Stimulated activated naive B cell treated with anti-CD40 and anti-IgM and Interleukin-4, amounts not matched to agents 10 μg/mL and 1 μg/mL and 100 μg/mL, for 72 hours (primary cell): ENCODE data around the gene MTCL3.

Experiments
- ATAC-seq, 2 donors: fragments of 150-1000 bp; cut with Tn5 transposase; replicated peaks; 2 replicates each; pipeline ENCODE4 v1.10.0; 2021; ENCODE audit warnings: moderate library complexity in 1 of 2
- DNase-seq: peaks from one replicate; pipeline ENCODE4 v3.0.0; 2021
- H3K27ac Mint-ChIP-seq: one replicate; pipeline ENCODE4 v1.8.0; 2022; ENCODE audit warnings: mild to moderate bottlenecking, mixed read lengths
- H3K27me3 Mint-ChIP-seq, 2 donors: one replicate each; pipeline ENCODE4 v1.8.0; 2022; ENCODE audit warnings: mixed read lengths in 2 of 2
- H3K36me3 Mint-ChIP-seq, 2 donors: one replicate each; pipeline ENCODE4 v1.8.0; 2022; ENCODE audit warnings: mixed read lengths in 2 of 2, mild to moderate bottlenecking in 1 of 2
- H3K4me1 Mint-ChIP-seq, 2 donors: one replicate each; pipeline ENCODE4 v1.8.0; 2022; ENCODE audit warnings: mixed read lengths in 2 of 2, mild to moderate bottlenecking in 1 of 2
- H3K4me3 Mint-ChIP-seq, 2 donors: one replicate each; pipeline ENCODE4 v1.8.0; 2022; ENCODE audit warnings: mild to moderate bottlenecking in 2 of 2, mixed read lengths in 2 of 2, moderate library complexity in 1 of 2
- H3K9me3 Mint-ChIP-seq, 2 donors: one replicate each; pipeline ENCODE4 v1.8.0; 2022; ENCODE audit warnings: mixed read lengths in 2 of 2, mild to moderate bottlenecking in 1 of 2

MTCL3 gene

DNA sequence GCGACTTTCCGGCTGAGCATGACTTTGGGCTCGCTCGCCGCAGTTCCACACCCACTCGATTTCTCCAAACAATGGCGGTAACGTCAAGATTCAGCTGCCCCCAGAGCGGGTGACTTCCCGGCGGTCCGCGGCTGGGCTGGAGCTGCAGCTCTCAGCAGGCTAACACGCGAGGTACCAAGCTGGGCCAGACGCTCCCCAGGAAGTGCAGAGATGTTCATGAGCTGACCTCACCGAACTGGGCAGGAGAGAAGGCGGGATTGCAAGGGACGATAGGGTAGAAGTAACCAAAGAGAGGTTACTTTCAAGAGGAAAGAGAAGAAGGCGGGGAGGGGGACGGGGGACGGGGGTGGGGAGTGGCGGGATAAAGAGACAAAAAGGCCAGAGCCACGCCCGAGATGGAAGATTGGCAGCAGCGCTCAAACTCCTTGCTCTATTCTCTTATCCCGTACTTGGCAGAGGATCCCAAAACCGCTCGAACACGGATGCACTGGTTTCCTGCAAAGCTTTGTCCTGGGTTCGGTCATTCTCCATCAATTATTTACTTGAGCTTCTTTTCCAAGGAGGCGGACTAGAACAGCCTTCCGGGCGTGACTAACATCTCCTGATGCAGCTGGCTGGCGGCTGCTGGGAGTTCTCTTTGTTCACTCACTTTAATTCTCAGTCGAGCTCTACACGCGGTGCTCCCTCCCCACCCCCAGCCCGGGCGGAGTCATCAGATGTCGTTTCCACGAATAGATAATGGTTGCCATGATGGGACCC, at the start of gene MTCL3:
Gene MTCL3, minus strand, starts transcription at position 626 of the 759 bp plus-strand sequence.
- ATAC-seq (no peak), DNase-seq (no peak)
- peak within 1 kb of the TSS; percentile 54 to 70 for H3K4me3 Mint-ChIP-seq
- H3K27ac Mint-ChIP-seq, result peak within 1 kb of the TSS; percentile 2
- peaks cover 22 to 36% of the 10 kb centered on the region in 2 donors for H3K4me1 Mint-ChIP-seq
- H3K27me3 Mint-ChIP-seq, result peaks cover 49 to 56% of the 10 kb centered on the region in 2 donors
- H3K36me3 Mint-ChIP-seq, result peaks cover 0 to 2% of the 10 kb centered on the region in 2 donors
- H3K9me3 Mint-ChIP-seq, result no peaks in the 10 kb centered on the region

DNA sequence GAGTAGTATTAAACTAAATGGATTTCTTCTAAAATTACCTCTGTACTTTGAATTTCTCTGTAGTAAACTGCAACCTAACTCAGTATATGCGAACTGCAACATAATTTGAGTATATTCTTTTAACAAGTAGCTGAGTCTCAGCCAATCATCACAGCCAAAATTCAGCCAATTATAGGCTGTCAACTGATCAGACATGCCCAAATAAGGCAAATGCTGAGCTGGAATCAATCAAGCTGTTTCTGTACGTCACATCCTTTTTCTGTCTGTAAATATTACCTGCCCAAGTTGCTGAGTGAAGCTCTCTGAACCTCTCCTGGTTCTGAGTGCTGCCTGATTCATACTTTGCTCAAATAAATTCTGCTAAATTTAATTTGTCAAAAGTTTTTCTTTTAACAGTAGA, 48.3 kb upstream of the MTCL3 start:
- ATAC-seq (no peak), DNase-seq (no peak)
- no peak overlapping the region for H3K27ac Mint-ChIP-seq
- peaks cover 9 to 11% of the 10 kb centered on the region in 2 donors for H3K4me1 Mint-ChIP-seq
- no peaks in the 10 kb centered on the region for H3K9me3 Mint-ChIP-seq
- H3K36me3 Mint-ChIP-seq, result no peaks in the 10 kb centered on the region
- H3K4me3 Mint-ChIP-seq, result no peak overlapping the region
- H3K27me3 Mint-ChIP-seq, result peaks cover 4 to 5% of the 10 kb centered on the region in 2 donors

DNA sequence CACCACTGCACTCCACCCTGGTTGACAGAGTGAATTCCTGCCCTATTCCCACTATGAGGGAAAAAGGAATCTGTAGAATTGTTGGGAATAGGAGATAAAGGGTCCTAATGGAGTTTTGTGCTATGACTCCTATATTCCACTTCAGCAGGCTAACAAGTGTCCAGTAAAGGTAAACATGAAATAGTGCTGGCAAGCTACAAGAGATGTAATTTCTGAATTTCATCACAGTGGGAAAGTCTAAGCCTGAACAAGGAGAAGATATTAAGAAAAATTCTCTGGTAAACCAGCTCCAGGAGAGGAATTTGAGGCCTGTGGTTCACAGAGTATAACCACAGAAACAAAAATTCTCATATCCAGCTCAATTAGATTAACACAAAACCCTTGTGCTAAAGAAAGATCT, 47.5 kb upstream of the MTCL3 start:
- Mint-ChIP-seq H3K27ac (no peak overlapping the region), H3K36me3 (no peaks in the 10 kb centered on the region), H3K4me1 (peaks cover 9 to 11% of the 10 kb centered on the region in 2 donors), H3K27me3 (peaks cover 5 to 6% of the 10 kb centered on the region in 2 donors), H3K4me3 (no peak overlapping the region), H3K9me3 (no peaks in the 10 kb centered on the region)
- DNase-seq (no peak), ATAC-seq (no peak)

DNA sequence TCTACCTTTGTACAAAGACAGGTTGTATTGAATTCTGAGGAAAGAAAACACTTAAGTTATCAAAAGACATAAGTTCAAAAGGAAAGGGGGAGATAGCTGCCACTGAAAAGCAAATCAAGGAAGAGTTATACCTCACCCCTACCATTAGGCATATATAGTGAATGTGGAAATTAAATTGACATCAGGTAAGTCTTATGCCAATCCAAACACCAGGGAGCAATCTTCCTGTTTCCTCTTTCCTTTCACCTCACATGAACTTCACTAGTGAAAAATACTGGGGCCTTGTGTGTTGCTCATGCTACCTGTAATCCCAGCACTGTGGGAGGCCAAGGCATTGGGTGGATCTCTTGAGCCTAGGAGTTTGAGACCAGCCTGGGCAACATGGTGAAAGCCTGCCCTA, 47.0 kb upstream of the MTCL3 start:
- ATAC-seq (no peak), DNase-seq (no peak)
- Mint-ChIP-seq H3K27me3 (peaks cover 6% of the 10 kb centered on the region in 2 donors), H3K9me3 (no peaks in the 10 kb centered on the region), H3K36me3 (no peaks in the 10 kb centered on the region), H3K4me1 (peaks cover 6 to 8% of the 10 kb centered on the region in 2 donors), H3K4me3 (no peak overlapping the region), H3K27ac (no peak overlapping the region)

DNA sequence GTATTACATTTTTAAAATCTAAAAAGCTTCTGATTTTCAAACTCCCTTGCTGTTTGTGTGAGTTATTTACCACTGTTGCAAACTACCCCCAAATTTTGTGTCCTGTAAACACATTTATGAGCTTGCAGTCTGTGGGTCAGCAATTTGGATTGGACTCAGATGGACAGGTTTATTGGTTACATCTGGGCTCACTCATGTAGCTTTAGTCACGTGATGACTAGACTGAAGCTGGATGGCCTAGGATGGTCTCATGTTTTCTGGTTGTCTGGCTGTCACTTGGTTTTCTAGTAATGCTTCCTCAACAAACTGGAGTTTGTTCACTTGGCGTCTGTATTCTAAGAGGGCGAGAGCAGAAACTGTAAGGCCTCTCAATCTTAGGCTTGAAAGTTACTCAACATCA, 45.6 kb upstream of the MTCL3 start:
- peaks cover 6 to 11% of the 10 kb centered on the region in 2 donors for H3K27me3 Mint-ChIP-seq
- H3K4me1 Mint-ChIP-seq, result no peaks in the 10 kb centered on the region
- ATAC-seq (no peak), DNase-seq (no peak)
- H3K9me3 Mint-ChIP-seq, result no peaks in the 10 kb centered on the region
- H3K4me3 Mint-ChIP-seq, result no peak overlapping the region
- no peak overlapping the region for H3K27ac Mint-ChIP-seq
- no peaks in the 10 kb centered on the region for H3K36me3 Mint-ChIP-seq

DNA sequence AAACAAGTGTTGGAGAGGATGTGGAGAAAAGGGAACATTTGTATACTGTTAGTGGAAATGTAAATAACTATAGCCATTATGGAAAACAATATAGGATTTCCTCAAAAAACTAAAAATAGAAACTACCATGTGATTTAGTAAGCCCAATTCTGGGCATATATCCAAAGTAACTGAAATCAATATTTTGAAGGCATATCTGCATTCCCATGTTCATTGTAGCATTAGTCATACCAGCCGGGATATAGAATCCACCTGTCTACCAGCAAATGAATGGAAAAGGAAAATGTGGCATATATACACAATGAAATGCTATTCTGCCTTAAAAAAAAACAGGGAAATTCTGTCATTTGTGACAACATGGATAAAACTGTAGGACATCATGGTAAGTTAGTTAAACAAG, 42.5 kb upstream of the MTCL3 start:
- peaks cover 6 to 24% of the 10 kb centered on the region in 2 donors for H3K27me3 Mint-ChIP-seq
- H3K27ac Mint-ChIP-seq, result no peak overlapping the region
- no peaks in the 10 kb centered on the region for H3K9me3 Mint-ChIP-seq
- H3K4me1 Mint-ChIP-seq, result no peaks in the 10 kb centered on the region
- ATAC-seq (no peak), DNase-seq (no peak)
- H3K36me3 Mint-ChIP-seq, result no peaks in the 10 kb centered on the region
- H3K4me3 Mint-ChIP-seq, result no peak overlapping the region

DNA sequence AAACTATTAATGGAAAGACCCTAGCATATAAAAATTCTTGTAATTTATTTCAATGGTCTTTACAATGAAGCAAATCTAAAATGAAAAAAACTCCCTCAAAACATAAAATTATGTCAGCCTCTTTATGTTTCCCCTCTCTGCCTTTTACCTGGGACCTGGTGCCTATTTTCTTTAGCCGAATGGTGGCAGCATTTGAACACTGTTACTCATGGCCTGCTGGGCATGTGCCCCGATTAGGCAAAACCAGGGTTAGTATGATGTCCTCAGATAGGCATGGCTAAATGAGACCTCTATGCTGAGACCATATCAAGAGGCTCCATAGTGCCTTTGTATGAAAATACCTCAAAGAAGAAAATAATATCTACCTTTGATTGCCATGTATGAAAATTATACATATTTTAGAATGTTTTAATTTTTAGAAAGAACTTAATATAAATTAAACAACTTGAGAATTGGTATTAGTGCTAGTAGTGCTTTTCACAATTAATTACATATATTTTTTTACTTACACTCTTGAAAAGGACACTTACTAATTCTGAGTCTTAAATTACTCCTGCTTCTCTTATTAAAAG, 35.4 kb upstream of the MTCL3 start:
- Mint-ChIP-seq H3K36me3 (no peaks in the 10 kb centered on the region), H3K9me3 (no peaks in the 10 kb centered on the region), H3K27ac (no peak overlapping the region), H3K27me3 (peaks cover 15 to 54% of the 10 kb centered on the region in 2 donors), H3K4me1 (no peaks in the 10 kb centered on the region), H3K4me3 (no peak overlapping the region)
- DNase-seq, result no peak
- peak; percentile 33 to 57 for ATAC-seq

DNA sequence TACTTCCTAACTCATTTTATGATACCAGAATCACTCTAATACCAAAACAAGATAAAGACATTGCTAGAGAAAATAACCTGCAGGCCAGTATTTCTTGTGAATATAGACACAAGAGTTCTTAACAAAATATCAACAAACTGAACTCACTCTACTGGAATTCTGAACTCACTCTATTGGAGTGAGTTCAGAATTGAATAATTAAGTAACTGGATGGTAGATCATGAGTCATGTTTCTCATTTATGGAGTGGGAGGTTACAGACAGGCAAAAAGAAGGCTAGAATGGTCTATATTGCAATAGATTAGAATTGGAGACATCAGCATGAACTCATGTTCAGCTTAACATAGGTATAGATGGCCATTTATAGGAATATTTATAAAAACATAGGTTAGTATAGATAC, 31.3 kb upstream of the MTCL3 start:
- H3K4me1 Mint-ChIP-seq, result no peaks in the 10 kb centered on the region
- H3K36me3 Mint-ChIP-seq, result no peaks in the 10 kb centered on the region
- H3K27ac Mint-ChIP-seq, result no peak overlapping the region
- peaks cover 17 to 37% of the 10 kb centered on the region in 2 donors for H3K27me3 Mint-ChIP-seq
- ATAC-seq (no peak), DNase-seq (no peak)
- H3K9me3 Mint-ChIP-seq, result no peaks in the 10 kb centered on the region
- no peak overlapping the region for H3K4me3 Mint-ChIP-seq

DNA sequence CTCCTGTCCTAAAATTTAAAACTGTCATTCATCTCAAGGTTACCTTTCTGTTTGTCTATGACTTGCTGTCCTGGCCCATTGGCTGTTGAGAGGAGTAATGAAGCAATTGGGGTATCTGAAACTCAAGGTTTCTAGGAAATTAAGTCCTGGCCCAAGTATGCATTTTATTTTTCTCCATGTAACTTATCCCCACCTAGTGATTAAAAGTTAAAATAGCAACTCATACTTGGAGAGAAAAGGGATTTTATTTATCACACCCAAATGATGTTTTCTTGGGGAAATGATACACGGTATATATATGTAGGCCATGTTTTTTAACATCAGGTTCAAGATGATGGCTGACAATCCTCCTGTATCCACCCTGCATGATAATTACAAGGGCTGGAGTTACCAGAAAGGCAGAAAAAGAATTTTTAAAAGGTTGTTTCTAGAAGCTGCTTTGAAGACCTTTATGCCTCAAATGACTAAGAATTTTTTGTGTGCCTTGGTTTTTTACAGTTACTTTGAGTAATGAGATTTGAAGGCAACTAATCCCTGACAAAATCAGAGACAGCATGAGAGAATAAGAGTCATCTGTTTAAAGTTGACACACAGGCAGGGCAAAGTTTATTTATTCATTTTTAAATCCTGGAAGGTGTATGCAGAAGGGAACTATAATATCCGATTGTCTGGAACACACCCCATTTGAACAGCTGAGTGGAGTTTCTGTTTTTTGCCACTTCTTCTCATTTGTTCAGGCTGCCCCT, 28.9 kb upstream of the MTCL3 start:
- ATAC-seq (no peak), DNase-seq (no peak)
- no peaks in the 10 kb centered on the region for H3K9me3 Mint-ChIP-seq
- H3K27me3 Mint-ChIP-seq, result peaks cover 21 to 37% of the 10 kb centered on the region in 2 donors
- H3K4me1 Mint-ChIP-seq, result no peaks in the 10 kb centered on the region
- no peak overlapping the region for H3K27ac Mint-ChIP-seq
- H3K36me3 Mint-ChIP-seq, result no peaks in the 10 kb centered on the region
- H3K4me3 Mint-ChIP-seq, result no peak overlapping the region

DNA sequence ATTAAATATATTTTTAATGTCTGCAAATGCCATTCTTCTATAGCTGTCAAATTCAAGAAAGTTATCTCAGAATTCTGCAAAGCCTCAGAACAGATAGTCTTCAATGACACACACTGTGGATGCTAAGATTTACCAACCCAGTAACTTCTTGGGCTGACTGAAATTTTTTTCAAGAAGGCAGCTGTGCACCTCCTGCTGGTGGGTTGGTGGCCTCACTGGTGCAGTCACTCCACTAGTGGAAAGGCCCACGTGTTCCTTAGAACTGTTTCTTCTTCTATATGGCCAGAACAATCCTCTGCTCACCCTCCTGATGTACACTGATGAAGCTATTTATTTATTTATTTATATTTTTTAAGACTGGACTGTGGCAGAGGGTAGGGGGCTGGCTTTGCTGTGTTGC, 28.1 kb upstream of the MTCL3 start:
- H3K9me3 Mint-ChIP-seq, result no peaks in the 10 kb centered on the region
- DNase-seq (no peak), ATAC-seq (peak; percentile 53 to 64)
- no peak overlapping the region for H3K4me3 Mint-ChIP-seq
- no peaks in the 10 kb centered on the region for H3K36me3 Mint-ChIP-seq
- H3K27me3 Mint-ChIP-seq, result peaks cover 21 to 35% of the 10 kb centered on the region in 2 donors
- H3K27ac Mint-ChIP-seq, result no peak overlapping the region
- no peaks in the 10 kb centered on the region for H3K4me1 Mint-ChIP-seq

DNA sequence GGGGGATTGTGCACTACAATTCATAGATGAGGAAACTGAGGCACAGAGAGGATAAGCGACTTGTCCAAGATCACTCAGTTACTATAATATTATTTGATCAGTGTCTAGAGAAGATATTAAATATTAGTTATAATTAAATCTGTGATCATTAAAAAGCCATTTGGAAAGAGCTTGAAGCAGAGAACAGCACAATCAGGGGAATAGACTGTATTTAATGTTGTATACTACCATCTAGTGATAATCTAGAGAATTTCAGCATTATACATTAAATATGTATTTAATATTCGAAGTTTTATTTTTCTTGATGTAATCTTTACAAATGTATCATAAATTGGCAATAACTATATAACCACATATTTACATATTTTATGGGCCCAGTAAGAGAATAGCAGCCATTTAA, 20.1 kb upstream of the MTCL3 start:
- Mint-ChIP-seq H3K4me1 (no peaks in the 10 kb centered on the region), H3K36me3 (no peaks in the 10 kb centered on the region), H3K4me3 (no peak overlapping the region), H3K27me3 (peaks cover 5 to 10% of the 10 kb centered on the region in 2 donors), H3K9me3 (no peaks in the 10 kb centered on the region), H3K27ac (no peak overlapping the region)
- no peak for DNase-seq
- ATAC-seq, result peak; percentile 39 to 41

DNA sequence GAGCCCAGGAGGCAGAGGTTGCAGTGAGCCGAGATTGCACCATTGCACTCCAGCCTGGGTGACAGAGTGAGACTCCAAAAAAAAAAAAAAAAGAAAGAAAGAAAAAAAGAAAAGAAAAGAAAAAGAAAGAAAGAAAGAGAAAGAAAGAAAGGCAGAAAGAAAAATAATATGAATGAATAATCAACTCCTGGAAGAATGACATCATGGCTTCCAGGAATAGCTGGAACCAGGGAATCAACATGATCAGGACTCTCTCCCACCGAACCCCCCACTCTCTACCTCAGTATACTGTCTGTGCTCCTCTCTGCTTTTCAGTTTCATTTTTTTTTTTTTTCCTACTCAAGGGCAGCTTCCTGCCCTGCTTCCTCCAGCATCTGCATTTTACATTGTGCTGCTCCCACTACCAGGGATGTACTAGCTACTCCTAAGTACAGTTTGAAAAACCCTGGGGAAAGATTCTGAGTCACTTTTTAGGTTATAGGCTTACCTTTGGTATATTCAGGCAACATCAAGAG, 19.7 kb upstream of the MTCL3 start:
- ATAC-seq (peak in 1 of 2 donors; percentile 10), DNase-seq (no peak)
- H3K36me3 Mint-ChIP-seq, result no peaks in the 10 kb centered on the region
- peaks cover 5 to 10% of the 10 kb centered on the region in 2 donors for H3K27me3 Mint-ChIP-seq
- H3K4me1 Mint-ChIP-seq, result no peaks in the 10 kb centered on the region
- H3K4me3 Mint-ChIP-seq, result no peak overlapping the region
- no peak overlapping the region for H3K27ac Mint-ChIP-seq
- no peaks in the 10 kb centered on the region for H3K9me3 Mint-ChIP-seq

DNA sequence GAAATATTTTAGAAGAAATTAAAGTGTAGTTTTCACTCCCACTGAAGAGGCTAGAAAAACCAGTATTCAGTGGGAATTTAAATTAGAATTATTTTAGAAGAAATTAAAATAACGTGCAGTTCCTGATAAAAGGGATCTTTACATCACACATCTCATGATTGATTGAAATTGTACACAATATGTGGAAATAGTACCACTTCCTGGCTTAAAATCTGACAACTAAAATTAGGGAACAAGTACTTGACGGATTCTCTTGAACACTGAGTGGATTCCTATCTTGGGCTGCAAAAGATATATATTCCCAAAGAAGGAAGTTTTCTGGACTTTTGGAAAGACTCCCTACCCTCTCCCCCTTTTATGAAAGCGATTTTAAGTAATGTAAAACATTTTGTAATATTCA, 14.6 kb upstream of the MTCL3 start:
- Mint-ChIP-seq H3K4me3 (no peak overlapping the region), H3K27ac (no peak overlapping the region), H3K27me3 (peaks cover 10 to 11% of the 10 kb centered on the region in 2 donors), H3K36me3 (no peaks in the 10 kb centered on the region), H3K4me1 (no peaks in the 10 kb centered on the region), H3K9me3 (no peaks in the 10 kb centered on the region)
- ATAC-seq, result no peak
- DNase-seq, result no peak

DNA sequence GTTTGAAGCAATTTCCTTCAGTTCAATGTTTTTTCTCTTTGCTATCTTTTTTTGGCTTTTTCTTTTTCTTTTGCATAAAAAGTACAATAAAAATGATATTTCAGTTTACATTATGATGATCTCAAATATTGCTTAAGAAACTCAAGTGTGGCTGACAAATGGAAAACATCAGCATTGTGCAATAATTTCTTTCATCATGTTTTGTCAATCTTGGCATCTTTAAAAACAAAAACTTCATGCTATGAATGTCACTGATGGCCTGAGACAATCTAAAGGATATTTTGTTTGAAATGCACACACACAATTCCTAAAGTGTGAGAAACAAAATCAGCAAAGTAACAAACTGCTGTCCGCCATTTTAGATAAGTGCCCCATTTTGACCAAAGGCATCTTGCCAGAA, 13.9 kb upstream of the MTCL3 start:
- H3K27ac Mint-ChIP-seq, result no peak overlapping the region
- H3K4me3 Mint-ChIP-seq, result no peak overlapping the region
- DNase-seq (no peak), ATAC-seq (no peak)
- H3K27me3 Mint-ChIP-seq, result peaks cover 10 to 11% of the 10 kb centered on the region in 2 donors
- no peaks in the 10 kb centered on the region for H3K4me1 Mint-ChIP-seq
- no peaks in the 10 kb centered on the region for H3K36me3 Mint-ChIP-seq
- no peaks in the 10 kb centered on the region for H3K9me3 Mint-ChIP-seq
